ENCODE measurements around the gene PYCARD. TPM values are rescaled to one million over a fixed set of nuclear protein-coding genes. Genes with fewer than 3 reads are reported as not detected.

PYCARD gene
- total RNA-seq, 1 experiment from 2014 or later, result 99.4 TPM

DNA sequence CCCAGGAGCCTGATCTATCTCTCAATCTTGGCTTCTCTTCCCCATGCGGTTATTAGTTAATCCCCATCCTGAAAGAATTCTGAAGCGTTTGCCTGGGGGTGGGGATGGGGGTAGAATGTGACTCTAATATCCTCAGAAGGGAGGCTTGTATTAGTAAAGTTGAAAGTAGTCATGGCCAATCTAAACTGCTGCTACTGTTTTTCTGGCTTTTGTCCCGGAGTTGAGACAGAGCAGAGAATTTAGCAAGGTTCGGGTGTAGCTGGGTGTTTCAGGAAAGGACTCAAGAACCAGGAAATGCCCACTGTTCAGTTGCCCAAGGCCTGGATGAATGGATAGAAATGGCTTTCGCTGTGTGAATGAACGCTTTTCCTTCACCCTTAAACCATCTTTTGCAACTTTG is 39.6 kb upstream of the PYCARD start:
- no peaks in the 10 kb centered on the region for H3K4me1 ChIP-seq (ENCODE audit: control insufficient read depth, insufficient read depth, low read length)
- ChIA-PET POLR2A (no interaction called here), CTCF (no interaction called here)
- H3K4me3 ChIP-seq (ENCODE audit: low read depth in 2 of 2, low read length in 2 of 2), result no peak overlapping the region
- H3K27me3 ChIP-seq (ENCODE audit: control insufficient read depth, insufficient read depth, low read length), result no peaks in the 10 kb centered on the region; the same call in 1 of the 2 replicates
- ATAC-seq (no peak), DNase-seq (ENCODE audit: low read depth, low spot score) (no peak)
- no peaks in the 10 kb centered on the region for H3K9me3 ChIP-seq (ENCODE audit: control insufficient read depth, insufficient read depth, low read depth, low read length)
- no peak overlapping the region for H3K27ac ChIP-seq (ENCODE audit: low read length)
- no peaks in the 10 kb centered on the region for H3K36me3 ChIP-seq (ENCODE audit: control insufficient read depth, insufficient read depth, low read length)
- BruUV-seq (replicated peaks), result no TSS peak
- in situ Hi-C loops (cut with HindIII; ENCODE audit: low pct_unique_long_range_greater_than_20kb, low sequenced_read_pairs) (no loop called here), intact Hi-C loops (cut with micrococcal nuclease; ENCODE audit: unreplicated experiment) (no loop called here)
- TF ChIP-seq, protein P1, sequence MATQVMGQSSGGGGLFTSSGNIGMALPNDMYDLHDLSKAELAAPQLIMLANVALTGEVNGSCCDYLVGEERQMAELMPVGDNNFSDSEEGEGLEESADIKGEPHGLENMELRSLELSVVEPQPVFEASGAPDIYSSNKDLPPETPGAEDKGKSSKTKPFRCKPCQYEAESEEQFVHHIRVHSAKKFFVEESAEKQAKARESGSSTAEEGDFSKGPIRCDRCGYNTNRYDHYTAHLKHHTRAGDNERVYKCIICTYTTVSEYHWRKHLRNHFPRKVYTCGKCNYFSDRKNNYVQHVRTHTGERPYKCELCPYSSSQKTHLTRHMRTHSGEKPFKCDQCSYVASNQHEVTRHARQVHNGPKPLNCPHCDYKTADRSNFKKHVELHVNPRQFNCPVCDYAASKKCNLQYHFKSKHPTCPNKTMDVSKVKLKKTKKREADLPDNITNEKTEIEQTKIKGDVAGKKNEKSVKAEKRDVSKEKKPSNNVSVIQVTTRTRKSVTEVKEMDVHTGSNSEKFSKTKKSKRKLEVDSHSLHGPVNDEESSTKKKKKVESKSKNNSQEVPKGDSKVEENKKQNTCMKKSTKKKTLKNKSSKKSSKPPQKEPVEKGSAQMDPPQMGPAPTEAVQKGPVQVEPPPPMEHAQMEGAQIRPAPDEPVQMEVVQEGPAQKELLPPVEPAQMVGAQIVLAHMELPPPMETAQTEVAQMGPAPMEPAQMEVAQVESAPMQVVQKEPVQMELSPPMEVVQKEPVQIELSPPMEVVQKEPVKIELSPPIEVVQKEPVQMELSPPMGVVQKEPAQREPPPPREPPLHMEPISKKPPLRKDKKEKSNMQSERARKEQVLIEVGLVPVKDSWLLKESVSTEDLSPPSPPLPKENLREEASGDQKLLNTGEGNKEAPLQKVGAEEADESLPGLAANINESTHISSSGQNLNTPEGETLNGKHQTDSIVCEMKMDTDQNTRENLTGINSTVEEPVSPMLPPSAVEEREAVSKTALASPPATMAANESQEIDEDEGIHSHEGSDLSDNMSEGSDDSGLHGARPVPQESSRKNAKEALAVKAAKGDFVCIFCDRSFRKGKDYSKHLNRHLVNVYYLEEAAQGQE (IDR thresholded peaks at IDR 0.05; ENCODE audit: insufficient read depth in 1 of 2, low read depth in 2 of 2, low read length in 1 of 2), result no peak
- no peak for TF ChIP-seq SIN3A (IDR thresholded peaks at IDR 0.05; ENCODE audit: borderline replicate concordance, insufficient read depth, low read depth, low read length)
- no peak for TF ChIP-seq POLR2AphosphoS5 (IDR thresholded peaks at IDR 0.05; ENCODE audit: low read depth, low read length)
- TF ChIP-seq, protein P2, sequence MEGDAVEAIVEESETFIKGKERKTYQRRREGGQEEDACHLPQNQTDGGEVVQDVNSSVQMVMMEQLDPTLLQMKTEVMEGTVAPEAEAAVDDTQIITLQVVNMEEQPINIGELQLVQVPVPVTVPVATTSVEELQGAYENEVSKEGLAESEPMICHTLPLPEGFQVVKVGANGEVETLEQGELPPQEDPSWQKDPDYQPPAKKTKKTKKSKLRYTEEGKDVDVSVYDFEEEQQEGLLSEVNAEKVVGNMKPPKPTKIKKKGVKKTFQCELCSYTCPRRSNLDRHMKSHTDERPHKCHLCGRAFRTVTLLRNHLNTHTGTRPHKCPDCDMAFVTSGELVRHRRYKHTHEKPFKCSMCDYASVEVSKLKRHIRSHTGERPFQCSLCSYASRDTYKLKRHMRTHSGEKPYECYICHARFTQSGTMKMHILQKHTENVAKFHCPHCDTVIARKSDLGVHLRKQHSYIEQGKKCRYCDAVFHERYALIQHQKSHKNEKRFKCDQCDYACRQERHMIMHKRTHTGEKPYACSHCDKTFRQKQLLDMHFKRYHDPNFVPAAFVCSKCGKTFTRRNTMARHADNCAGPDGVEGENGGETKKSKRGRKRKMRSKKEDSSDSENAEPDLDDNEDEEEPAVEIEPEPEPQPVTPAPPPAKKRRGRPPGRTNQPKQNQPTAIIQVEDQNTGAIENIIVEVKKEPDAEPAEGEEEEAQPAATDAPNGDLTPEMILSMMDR (IDR thresholded peaks at IDR 0.05), result no peak
- no peak for TF ChIP-seq TCF7L2 (IDR thresholded peaks at IDR 0.05; ENCODE audit: low read depth, low read length)

DNA sequence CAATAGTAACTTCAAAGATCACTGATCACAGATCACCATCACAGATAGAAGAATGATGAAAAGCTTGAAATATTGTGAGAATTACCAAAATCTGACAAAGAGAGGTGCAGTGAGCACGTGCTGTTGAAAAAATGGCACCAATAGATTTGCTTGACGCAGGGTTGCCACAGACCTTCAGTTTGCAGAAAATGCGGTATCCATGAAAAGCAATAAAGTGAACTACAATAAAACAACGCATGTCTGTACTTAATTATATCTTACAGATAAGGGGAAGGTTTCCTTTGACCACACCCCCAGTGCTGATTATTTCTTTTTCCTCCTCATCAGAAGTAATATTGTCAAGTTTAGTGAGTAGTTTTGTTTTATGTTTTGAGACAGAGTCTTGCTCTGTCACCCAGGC is 35.5 kb upstream of the PYCARD start:
- CTCF ChIA-PET, result no interaction called here
- no peaks in the 10 kb centered on the region for H3K9me3 ChIP-seq (ENCODE audit: control insufficient read depth, insufficient read depth, low read depth, low read length)
- in situ Hi-C loops (cut with HindIII; ENCODE audit: low pct_unique_long_range_greater_than_20kb, low sequenced_read_pairs), result no loop called here
- H3K36me3 ChIP-seq (ENCODE audit: control insufficient read depth, insufficient read depth, low read length), result no peaks in the 10 kb centered on the region
- no TSS peak for BruUV-seq (replicated peaks)
- intact Hi-C loops (cut with micrococcal nuclease; ENCODE audit: unreplicated experiment), result no loop called here
- no peak overlapping the region for H3K4me3 ChIP-seq (ENCODE audit: low read depth in 2 of 2, low read length in 2 of 2)
- no peak for TF ChIP-seq TCF7L2 (IDR thresholded peaks at IDR 0.05; ENCODE audit: low read depth, low read length)
- TF ChIP-seq, protein P2 (IDR thresholded peaks at IDR 0.05), result no peak
- TF ChIP-seq, protein P1 (IDR thresholded peaks at IDR 0.05; ENCODE audit: insufficient read depth in 1 of 2, low read depth in 2 of 2, low read length in 1 of 2), result no peak
- no peak for TF ChIP-seq SIN3A (IDR thresholded peaks at IDR 0.05; ENCODE audit: borderline replicate concordance, insufficient read depth, low read depth, low read length)
- POLR2A ChIA-PET, result interaction anchor here (0.7 kb wide), 1 partner anchor 441 kb away, joined by 12 read pairs; no protein-coding TSS in a partner anchor
- no peaks in the 10 kb centered on the region for H3K4me1 ChIP-seq (ENCODE audit: control insufficient read depth, insufficient read depth, low read length)
- no peak overlapping the region for H3K27ac ChIP-seq (ENCODE audit: low read length)
- H3K27me3 ChIP-seq (ENCODE audit: control insufficient read depth, insufficient read depth, low read length), result no peaks in the 10 kb centered on the region
- DNase-seq (ENCODE audit: low read depth, low spot score) (no peak), ATAC-seq (no peak)

Data from Panc1 (cell line).